IMR-90 (cell line): ENCODE measurements around the gene IGSF10. TPM values are rescaled to one million over a fixed set of nuclear protein-coding genes. Genes with fewer than 3 reads are reported as not detected.

Source experiments
- ATAC-seq: fragments of 200-7000 bp; cut with Tn5 transposase; 2 replicates; pipeline ENCODE4 v1.9.1; 2020; ENCODE audit warnings: low read depth, mild to moderate bottlenecking, moderate library complexity
- BruUV-seq: library from RNA; stranded (reverse); fragments of 400-500 nt; replicated peaks from 2 replicates; lab custom pipeline; 2021; lab: Mats Ljungman, UMichigan
- CTCF ChIA-PET: fragments of 300-600 bp; formaldehyde crosslinking; extraction: SDS; loops from one replicate; lab custom pipeline; 2021; ENCODE audit warnings: antibody characterized with exemption; lab: Yijun Ruan, JAX
- POLR2A ChIA-PET: fragments of 300-600 bp; sonication (Branson Sonifier 250); formaldehyde crosslinking; loops from one replicate; lab custom pipeline; 2022; ENCODE audit warnings: antibody characterized with exemption; ENCODE audit not compliant: unreplicated experiment; lab: Charles Lee
- DNase-seq: peaks from one replicate; pipeline ENCODE4 v3.0.0; 2013
- H2AFZ ChIP-seq: replicated peaks from 2 replicates; pipeline ENCODE3; 2013; ENCODE audit warnings: low read length, mild to moderate bottlenecking; ENCODE audit not compliant: poor library complexity
- H2AK5ac ChIP-seq: 2 replicates; pipeline ENCODE4 v1.6.1; 2013; ENCODE audit warnings: low read depth, low read length, inconsistent platforms
- H2AK9ac ChIP-seq: replicated peaks from 2 replicates; pipeline ENCODE3; 2013; ENCODE audit warnings: mild to moderate bottlenecking, low read depth, low read length, moderate library complexity; ENCODE audit not compliant: poor library complexity
- H2BK120ac ChIP-seq: 2 replicates; pipeline ENCODE4 v1.6.1; 2013; ENCODE audit warnings: low read depth, low read length, inconsistent platforms
- H2BK15ac ChIP-seq: 3 replicates; pipeline ENCODE4 v1.6.1; 2013; ENCODE audit warnings: low read depth, low read length, inconsistent platforms
- H2BK20ac ChIP-seq: 2 replicates; pipeline ENCODE4 v1.6.1; 2013; ENCODE audit warnings: low read depth, mild to moderate bottlenecking, inconsistent platforms, low read length, moderate library complexity
- H2BK5ac ChIP-seq: 2 replicates; pipeline ENCODE4 v1.6.1; 2013; ENCODE audit warnings: mild to moderate bottlenecking, low read depth, low read length, inconsistent platforms; ENCODE audit not compliant: poor library complexity, severe bottlenecking
- H3K14ac ChIP-seq: replicated peaks from 2 replicates; pipeline ENCODE4 v1.6.1; 2013; ENCODE audit warnings: low read depth, low read length, inconsistent platforms
- H3K18ac ChIP-seq: 2 replicates; pipeline ENCODE4 v1.6.1; 2013; ENCODE audit warnings: low read depth, low read length, control low read depth
- H3K23ac ChIP-seq: 2 replicates; pipeline ENCODE4 v1.6.1; 2013; ENCODE audit warnings: low read depth, low read length, inconsistent platforms
- H3K27ac ChIP-seq: 2 replicates; pipeline ENCODE4 v1.5.1; 2013; ENCODE audit warnings: mild to moderate bottlenecking, control low read depth, low read length; ENCODE audit not compliant: insufficient read depth
- H3K27me3 ChIP-seq: 2 replicates; pipeline ENCODE4 v1.6.1; 2013; ENCODE audit warnings: low read length; ENCODE audit not compliant: control insufficient read depth, insufficient read depth
- H3K36me3 ChIP-seq: 2 replicates; pipeline ENCODE4 v1.6.1; 2013; ENCODE audit warnings: low read length, mixed read lengths; ENCODE audit not compliant: control insufficient read depth, insufficient read depth
- H3K4ac ChIP-seq: 2 replicates; pipeline ENCODE4 v1.6.1; 2013; ENCODE audit warnings: low read depth, low read length, inconsistent platforms
- H3K4me1 ChIP-seq: 2 replicates; pipeline ENCODE4 v1.6.1; 2013; ENCODE audit warnings: low read length, mixed read lengths; ENCODE audit not compliant: control insufficient read depth, insufficient read depth
- H3K4me2 ChIP-seq: 2 replicates; pipeline ENCODE4 v1.6.1; 2013; ENCODE audit warnings: low read depth, mild to moderate bottlenecking, control low read depth, low read length, moderate library complexity
- H3K4me3 ChIP-seq: 2 replicates; pipeline ENCODE4 v1.5.1; 2013; ENCODE audit warnings: low read depth, mild to moderate bottlenecking, control low read depth, low read length, moderate library complexity; ENCODE audit not compliant: insufficient read depth
- H3K56ac ChIP-seq: 2 replicates; pipeline ENCODE4 v1.6.1; 2013; ENCODE audit warnings: low read length, inconsistent platforms; ENCODE audit not compliant: insufficient read depth; ENCODE audit errors: extremely low read depth
- H3K79me1 ChIP-seq, 2 experiments: 2 replicates each; pipeline ENCODE4 v1.6.1; 2013; ENCODE audit warnings: low read length in 2 of 2, inconsistent platforms in 1 of 2, low read depth in 1 of 2
- H3K9ac ChIP-seq: 2 replicates; pipeline ENCODE4 v1.6.1; 2013; ENCODE audit warnings: low read depth, low read length, control low read depth
- H3K9me1 ChIP-seq: 2 replicates; pipeline ENCODE4 v1.6.1; 2013; ENCODE audit warnings: low read length, inconsistent platforms; ENCODE audit not compliant: insufficient read depth
- H3K9me3 ChIP-seq: 2 replicates; pipeline ENCODE4 v1.6.1; 2013; ENCODE audit warnings: low read length; ENCODE audit not compliant: control insufficient read depth, insufficient read depth
- H4K20me1 ChIP-seq: 2 replicates; pipeline ENCODE4 v1.6.1; 2013; ENCODE audit warnings: low read length, inconsistent platforms; ENCODE audit not compliant: insufficient read depth
- H4K5ac ChIP-seq: 2 replicates; pipeline ENCODE4 v1.6.1; 2013; ENCODE audit warnings: mild to moderate bottlenecking, low read depth, low read length, control low read depth
- H4K8ac ChIP-seq, 2 experiments: 2 replicates each; pipeline ENCODE4 v1.6.1; 2013; ENCODE audit warnings: low read depth in 2 of 2, low read length in 2 of 2, control low read depth in 1 of 2, inconsistent platforms in 1 of 2
- H4K91ac ChIP-seq: 2 replicates; pipeline ENCODE4 v1.6.1; 2013; ENCODE audit warnings: low read depth, low read length, inconsistent platforms; ENCODE audit not compliant: insufficient read depth
- BHLHE40 ChIP-seq: fragments of 150-350 bp; IDR thresholded peaks from 2 replicates; pipeline ENCODE4 v1.6.1; 2016; ENCODE audit warnings: mild to moderate bottlenecking, low read depth, low read length
- CEBPB ChIP-seq: IDR thresholded peaks from 2 replicates; pipeline ENCODE4 v1.6.1; 2012; ENCODE audit warnings: low read depth, low read length, improper control_type of control experiment
- CHD1 ChIP-seq: IDR thresholded peaks from 2 replicates; pipeline ENCODE4 v1.6.1; 2012; ENCODE audit warnings: low read depth, low read length, improper control_type of control experiment
- FOS ChIP-seq: fragments of 150-350 bp; IDR thresholded peaks from 2 replicates; pipeline ENCODE4 v1.6.1; 2016; ENCODE audit warnings: low read depth, low read length
- MAFK ChIP-seq: IDR thresholded peaks from 2 replicates; pipeline ENCODE4 v1.6.1; 2012; ENCODE audit warnings: low read depth, low read length, improper control_type of control experiment
- MAZ ChIP-seq: IDR thresholded peaks from 2 replicates; pipeline ENCODE4 v1.6.1; 2012; ENCODE audit warnings: low read depth, mild to moderate bottlenecking, low read length, improper control_type of control experiment, moderate library complexity, borderline replicate concordance
- MXI1 ChIP-seq: IDR thresholded peaks from 2 replicates; pipeline ENCODE4 v1.6.1; 2012; ENCODE audit warnings: low read depth, mild to moderate bottlenecking, low read length, moderate library complexity, borderline replicate concordance
- NFE2L2 ChIP-seq: fragments of 150-350 bp; IDR thresholded peaks from 2 replicates; pipeline ENCODE4 v1.6.1; 2016; ENCODE audit warnings: low read depth, mild to moderate bottlenecking, low read length
- POLR2A ChIP-seq: IDR thresholded peaks from 2 replicates; pipeline ENCODE4 v1.6.1; 2012; ENCODE audit warnings: mild to moderate bottlenecking, low read depth, low read length
- RAD21 ChIP-seq: IDR thresholded peaks from 2 replicates; pipeline ENCODE4 v1.6.1; 2012; ENCODE audit warnings: low read length, improper control_type of control experiment
- RCOR1 ChIP-seq: IDR thresholded peaks from 2 replicates; pipeline ENCODE4 v1.6.1; 2012; ENCODE audit warnings: mild to moderate bottlenecking, low read length, improper control_type of control experiment; ENCODE audit not compliant: insufficient replicate concordance
- RFX5 ChIP-seq: IDR thresholded peaks from 2 replicates; pipeline ENCODE4 v1.8.0; 2012; ENCODE audit warnings: low read depth, mild to moderate bottlenecking, low read length, moderate library complexity
- SMC3 ChIP-seq: fragments of 150-350 bp; IDR thresholded peaks from 2 replicates; pipeline ENCODE4 v1.6.1; 2016; ENCODE audit warnings: low read depth, mild to moderate bottlenecking, antibody characterized with exemption, low read length, moderate library complexity
- WGBS, 2 experiments: methylation state at CpG; one replicate each; pipeline versions ENCODE4 v1.1.5 to v1.1.7; 2013; ENCODE audit warnings: missing lambda C conversion rate in 2 of 2; ENCODE audit not compliant: insufficient read length in 1 of 2; ENCODE audit errors: extremely low coverage in 2 of 2; 5-methylcytosine and 5-hydroxymethylcytosine counted together
- dilution Hi-C: fragments of 300-500 bp; cut with HindIII; formaldehyde crosslinking; loops from one replicate; pipeline ENCODE4 v1.14.3; 2018; ENCODE audit warnings: low sequenced_read_pairs; ENCODE audit not compliant: unreplicated experiment
- in situ Hi-C: fragments of 300-500 bp; cut with MboI; formaldehyde crosslinking; loops from 3 replicates; pipeline ENCODE4 v1.14.3; 2019; ENCODE audit warnings: low sequenced_read_pairs, inconsistent platforms, mixed read lengths
- intact Hi-C: fragments of 100-400 bp; cut with micrococcal nuclease; formaldehyde crosslinking; loops from 2 replicates; pipeline ENCODE4 v1.10.0; 2022
- polyA plus RNA-seq, 3 experiments: library from polyadenylated mRNA; depleted of rRNA; stranded (reverse); fragments of >200 nt; gene quantifications; 2 replicates each; pipeline ENCODE4 v1.2.3, GENCODE V29; 2012; ENCODE audit warnings: low replicate concordance in 1 of 3
- total RNA-seq: library from RNA; depleted of rRNA; stranded (reverse); fragments of >200 nt; gene quantifications from 2 replicates; pipeline ENCODE4 v1.2.3, GENCODE V29; 2012
- TF ChIP-seq, protein P1 (sequence below): conservative IDR thresholded peaks from 2 replicates; pipeline ENCODE4 v1.5.1; 2012; ENCODE audit warnings: mild to moderate bottlenecking, low read depth, low read length, improper control_type of control experiment
- TF ChIP-seq, protein P2 (sequence below): fragments of 150-350 bp; IDR thresholded peaks from 2 replicates; pipeline ENCODE4 v1.6.1; 2016; ENCODE audit warnings: low read depth, mild to moderate bottlenecking, low read length, moderate library complexity, borderline replicate concordance
- TF ChIP-seq, protein P3 (sequence below): fragments of 150-350 bp; IDR thresholded peaks from 2 replicates; pipeline ENCODE4 v1.6.1; 2017; ENCODE audit warnings: mild to moderate bottlenecking, antibody characterized with exemption, low read length, low read depth

IGSF10 gene
- total and polyA plus RNA-seq, 2 of the 4 experiments (the other 2 are of a cell fraction): under 0.01 to 0.07 TPM

DNA sequence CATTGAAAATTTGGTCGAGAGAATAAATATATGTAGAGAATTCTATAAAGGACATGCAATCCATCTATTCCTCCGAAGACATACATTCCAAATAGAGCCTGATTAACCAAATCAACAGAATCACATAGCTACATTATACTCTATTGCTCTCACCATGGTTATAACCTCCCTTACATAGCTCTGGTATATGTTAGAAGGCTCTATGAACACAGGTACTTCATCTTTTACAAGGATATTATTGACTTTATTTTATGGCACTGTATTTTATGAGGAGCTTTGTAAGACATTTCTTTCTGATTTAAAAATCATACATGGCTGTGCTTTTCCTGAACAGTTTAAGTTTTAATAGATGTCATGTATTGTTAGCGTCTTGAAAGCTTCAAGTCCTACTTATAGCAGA, 4.8 kb downstream of the IGSF10 start:
- Histone ChIP-seq H4K5ac (no peak overlapping the region), H3K27me3 (peaks cover 19% of the 10 kb centered on the region), H3K4me3 (no peak overlapping the region), H3K9ac (no peak overlapping the region), H3K36me3 (no peaks in the 10 kb centered on the region), H3K9me1 (no peaks in the 10 kb centered on the region; the same call in 1 of the 2 replicates), H2BK20ac (no peak overlapping the region), H4K91ac (no peak overlapping the region), H3K4ac (no peak overlapping the region), H3K18ac (no peak overlapping the region), H2AFZ (no peak overlapping the region), H3K23ac (no peak overlapping the region), H2BK120ac (no peak overlapping the region), H2BK5ac (no peak overlapping the region), H3K56ac (no peak overlapping the region), H2AK9ac (no peak overlapping the region), H3K4me1 (no peaks in the 10 kb centered on the region), H3K27ac (no peak overlapping the region), H2BK15ac (no peak overlapping the region), H3K79me1 (no peaks in the 10 kb centered on the region), H4K8ac (no peak overlapping the region), H2AK5ac (no peak overlapping the region), H4K20me1 (no peaks in the 10 kb centered on the region), H3K4me2 (no peak overlapping the region), H3K14ac (no peak overlapping the region), H3K9me3 (no peaks in the 10 kb centered on the region)
- BruUV-seq: no TSS peak
- TF ChIP-seq SMC3 (no peak), NFE2L2 (no peak), RCOR1 (no peak), RFX5 (no peak), CHD1 (no peak), BHLHE40 (no peak), MXI1 (no peak), RAD21 (no peak), MAZ (no peak), MAFK (no peak), POLR2A (no peak), CEBPB (no peak), FOS (no peak)
- TF ChIP-seq, protein P1, sequence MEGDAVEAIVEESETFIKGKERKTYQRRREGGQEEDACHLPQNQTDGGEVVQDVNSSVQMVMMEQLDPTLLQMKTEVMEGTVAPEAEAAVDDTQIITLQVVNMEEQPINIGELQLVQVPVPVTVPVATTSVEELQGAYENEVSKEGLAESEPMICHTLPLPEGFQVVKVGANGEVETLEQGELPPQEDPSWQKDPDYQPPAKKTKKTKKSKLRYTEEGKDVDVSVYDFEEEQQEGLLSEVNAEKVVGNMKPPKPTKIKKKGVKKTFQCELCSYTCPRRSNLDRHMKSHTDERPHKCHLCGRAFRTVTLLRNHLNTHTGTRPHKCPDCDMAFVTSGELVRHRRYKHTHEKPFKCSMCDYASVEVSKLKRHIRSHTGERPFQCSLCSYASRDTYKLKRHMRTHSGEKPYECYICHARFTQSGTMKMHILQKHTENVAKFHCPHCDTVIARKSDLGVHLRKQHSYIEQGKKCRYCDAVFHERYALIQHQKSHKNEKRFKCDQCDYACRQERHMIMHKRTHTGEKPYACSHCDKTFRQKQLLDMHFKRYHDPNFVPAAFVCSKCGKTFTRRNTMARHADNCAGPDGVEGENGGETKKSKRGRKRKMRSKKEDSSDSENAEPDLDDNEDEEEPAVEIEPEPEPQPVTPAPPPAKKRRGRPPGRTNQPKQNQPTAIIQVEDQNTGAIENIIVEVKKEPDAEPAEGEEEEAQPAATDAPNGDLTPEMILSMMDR: no peak
- TF ChIP-seq, protein P2, sequence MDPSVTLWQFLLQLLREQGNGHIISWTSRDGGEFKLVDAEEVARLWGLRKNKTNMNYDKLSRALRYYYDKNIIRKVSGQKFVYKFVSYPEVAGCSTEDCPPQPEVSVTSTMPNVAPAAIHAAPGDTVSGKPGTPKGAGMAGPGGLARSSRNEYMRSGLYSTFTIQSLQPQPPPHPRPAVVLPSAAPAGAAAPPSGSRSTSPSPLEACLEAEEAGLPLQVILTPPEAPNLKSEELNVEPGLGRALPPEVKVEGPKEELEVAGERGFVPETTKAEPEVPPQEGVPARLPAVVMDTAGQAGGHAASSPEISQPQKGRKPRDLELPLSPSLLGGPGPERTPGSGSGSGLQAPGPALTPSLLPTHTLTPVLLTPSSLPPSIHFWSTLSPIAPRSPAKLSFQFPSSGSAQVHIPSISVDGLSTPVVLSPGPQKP: no peak
- TF ChIP-seq, protein P3, sequence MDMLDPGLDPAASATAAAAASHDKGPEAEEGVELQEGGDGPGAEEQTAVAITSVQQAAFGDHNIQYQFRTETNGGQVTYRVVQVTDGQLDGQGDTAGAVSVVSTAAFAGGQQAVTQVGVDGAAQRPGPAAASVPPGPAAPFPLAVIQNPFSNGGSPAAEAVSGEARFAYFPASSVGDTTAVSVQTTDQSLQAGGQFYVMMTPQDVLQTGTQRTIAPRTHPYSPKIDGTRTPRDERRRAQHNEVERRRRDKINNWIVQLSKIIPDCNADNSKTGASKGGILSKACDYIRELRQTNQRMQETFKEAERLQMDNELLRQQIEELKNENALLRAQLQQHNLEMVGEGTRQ: no peak
- in situ Hi-C loops: no loop called here
- CTCF ChIA-PET: interaction anchor here (1.9 kb wide), 1 partner anchor 12 kb away, joined by 5 read pairs; no protein-coding TSS in a partner anchor
- WGBS, 2 experiments: no CpG with 5 or more reads among the region's 3 CpGs
- POLR2A ChIA-PET: no interaction called here
- ATAC-seq (no peak), DNase-seq (no peak)
- intact Hi-C loops: no loop called here
- dilution Hi-C loops: no loop called here
